Karpas-422 (cell line): ENCODE results near the gene DGKE. TPM values are rescaled to one million over a fixed set of nuclear protein-coding genes. Genes with fewer than 3 reads are reported as not detected.

Experiments used
- DNase-seq: peaks from one replicate; pipeline ENCODE4 v3.0.0-alpha.2; 2015
- H2AFZ ChIP-seq: fragments of 200-600 bp; sonication (generic); 2 replicates; pipeline ENCODE4 v1.6.1; 2014; ENCODE audit warnings: antibody characterized with exemption, low read length, mixed read lengths
- H3K27ac ChIP-seq: fragments of 200-600 bp; sonication (generic); 2 replicates; pipeline ENCODE4 v1.5.1; 2014; ENCODE audit warnings: mild to moderate bottlenecking, low read length, moderate library complexity
- H3K27me3 ChIP-seq: fragments of 200-600 bp; sonication (generic); 2 replicates; pipeline ENCODE4 v1.6.1; 2014; ENCODE audit warnings: low read length, mixed read lengths
- H3K36me3 ChIP-seq: fragments of 200-600 bp; sonication (generic); 2 replicates; pipeline ENCODE4 v1.6.1; 2014; ENCODE audit warnings: low read length, mixed read lengths; ENCODE audit not compliant: insufficient read depth
- H3K4me1 ChIP-seq: fragments of 200-600 bp; sonication (generic); 2 replicates; pipeline ENCODE4 v1.6.1; 2014; ENCODE audit warnings: mild to moderate bottlenecking, low read length, mixed read lengths
- H3K4me2 ChIP-seq: fragments of 200-600 bp; sonication (generic); 2 replicates; pipeline ENCODE4 v1.6.1; 2014; ENCODE audit warnings: low read length, low read depth, mild to moderate bottlenecking; ENCODE audit not compliant: poor library complexity, severe bottlenecking
- H3K4me3 ChIP-seq: fragments of 200-600 bp; sonication (generic); 2 replicates; pipeline ENCODE4 v1.5.1; 2014; ENCODE audit warnings: mild to moderate bottlenecking, antibody characterized with exemption, low read length, mixed read lengths
- H3K79me2 ChIP-seq: fragments of 200-600 bp; sonication (generic); 2 replicates; pipeline ENCODE4 v1.6.1; 2014; ENCODE audit warnings: mild to moderate bottlenecking, low read length, mixed read lengths
- H3K9ac ChIP-seq: fragments of 200-600 bp; sonication (generic); 2 replicates; pipeline ENCODE4 v1.6.0; 2014; ENCODE audit warnings: low read length
- H3K9me2 ChIP-seq: fragments of 200-600 bp; sonication (generic), shearing (Covaris generic); replicated peaks from 2 replicates; pipeline ENCODE4 v1.6.0; 2014; ENCODE audit warnings: mild to moderate bottlenecking, low read length, moderate library complexity; ENCODE audit not compliant: insufficient read depth
- H3K9me3 ChIP-seq: fragments of 300-700, 200-600 bp; sonication (generic); 2 replicates; pipeline ENCODE4 v1.6.1; 2014; ENCODE audit warnings: low read length, mixed read lengths
- H4K20me1 ChIP-seq: fragments of 200-600 bp; sonication (generic); 2 replicates; pipeline ENCODE4 v1.6.1; 2014; ENCODE audit warnings: mild to moderate bottlenecking, antibody characterized with exemption, low read length, low read depth; ENCODE audit not compliant: insufficient read depth
- total RNA-seq: library from RNA; depleted of rRNA; stranded (reverse); fragments of >200 nt; shearing (Covaris generic); gene quantifications from 2 replicates; pipeline ENCODE4 v1.2.3, GENCODE V29; 2014; ENCODE audit warnings: low replicate concordance

DGKE gene
- total RNA-seq, 1 experiment from 2014 or later = 0.30 TPM

GRCh38 chr17:56910509-56911235 is 76.7 kb downstream of the DGKE start:
- no peaks in the 10 kb centered on the region for H3K9me2 ChIP-seq
- H3K27ac ChIP-seq = no peak overlapping the region
- 0 out of 2 replicates have a peak overlapping the region, but pooled peaks have one; percentile 16 for H3K9ac ChIP-seq
- peaks cover 80% of the 10 kb centered on the region for H3K4me1 ChIP-seq
- no peaks in the 10 kb centered on the region for H3K9me3 ChIP-seq
- no peak overlapping the region for H3K4me3 ChIP-seq
- H3K4me2 ChIP-seq = peak overlapping the region; percentile 22
- peaks cover 8% of the 10 kb centered on the region; the same call in 1 of the 2 replicates for H4K20me1 ChIP-seq
- H3K36me3 ChIP-seq = peaks cover 17% of the 10 kb centered on the region
- no peak for DNase-seq
- H3K27me3 ChIP-seq = no peaks in the 10 kb centered on the region
- peaks cover 51% of the 10 kb centered on the region for H3K79me2 ChIP-seq
- H2AFZ ChIP-seq = no peak overlapping the region

GRCh38 chr17:56912105-56912999 is 78.4 kb downstream of the DGKE start:
- H3K79me2 ChIP-seq = peaks cover 44% of the 10 kb centered on the region
- peaks cover 8% of the 10 kb centered on the region; the same call in 1 of the 2 replicates for H4K20me1 ChIP-seq
- H3K4me3 ChIP-seq = peak overlapping the region; percentile 95

GRCh38 chr17:56913000-56913311 is 79.0 kb downstream of the DGKE start:
- Histone ChIP-seq H3K27me3 (no peaks in the 10 kb centered on the region; the same call in 1 of the 2 replicates), H4K20me1 (0 out of 2 replicates have a peak, but pooled peaks cover 3% of the 10 kb centered on the region), H2AFZ (peak overlapping the region; percentile 83; the same call in 1 of the 2 replicates), H3K9me2 (no peaks in the 10 kb centered on the region), H3K79me2 (peaks cover 40% of the 10 kb centered on the region), H3K4me3 (peak overlapping the region; percentile 95), H3K27ac (peak overlapping the region; percentile 56), H3K4me1 (peaks cover 69% of the 10 kb centered on the region), H3K9ac (peak overlapping the region; percentile 83), H3K36me3 (0 out of 2 replicates have a peak, but pooled peaks cover 2% of the 10 kb centered on the region), H3K4me2 (peak overlapping the region; percentile 90), H3K9me3 (peaks cover 9% of the 10 kb centered on the region)
- no peak for DNase-seq

More at GRCh38 chr17:56912105-56912999, 78.4 kb downstream of the DGKE start:
- peak; percentile 48 for DNase-seq
- Histone ChIP-seq H3K36me3 (peaks cover 8% of the 10 kb centered on the region), H3K9ac (peak overlapping the region; percentile 83), H3K27me3 (no peaks in the 10 kb centered on the region; the same call in 1 of the 2 replicates), H3K9me2 (no peaks in the 10 kb centered on the region), H2AFZ (no peak overlapping the region), H3K4me2 (peak overlapping the region; percentile 90), H3K9me3 (peaks cover 3% of the 10 kb centered on the region), H3K4me1 (peaks cover 75% of the 10 kb centered on the region), H3K27ac (peak overlapping the region; percentile 56; the same call in 1 of the 2 replicates)

- Histone ChIP-seq H3K9ac (peak overlapping the region; percentile 83), H3K4me2 (peak overlapping the region; percentile 90), H3K27ac (peak overlapping the region; percentile 56), H3K9me2 (no peaks in the 10 kb centered on the region), H3K79me2 (peaks cover 40% of the 10 kb centered on the region), H2AFZ (peak overlapping the region; percentile 83; the same call in 1 of the 2 replicates), H4K20me1 (0 out of 2 replicates have a peak, but pooled peaks cover 3% of the 10 kb centered on the region), H3K4me1 (peaks cover 65% of the 10 kb centered on the region), H3K9me3 (peaks cover 10% of the 10 kb centered on the region), H3K27me3 (no peaks in the 10 kb centered on the region; the same call in 1 of the 2 replicates), H3K4me3 (peak overlapping the region; percentile 95), H3K36me3 (0 out of 2 replicates have a peak, but pooled peaks cover 2% of the 10 kb centered on the region)
- peak; percentile 47 for DNase-seq
These were observed 79.5 kb downstream of the DGKE start for GRCh38 chr17:56913353-56913866.

GRCh38 chr17:56913867-56914580 is 80.1 kb downstream of the DGKE start, which contains the start of gene TRIM25:
Gene TRIM25, minus strand, starts transcription at chr17:56914049. Its CDS starts 61 bp downstream, at chr17:56913988.
- Histone ChIP-seq H3K9ac (peak within 1 kb of the TSS; percentile 83), H3K79me2 (peaks cover 40% of the 10 kb centered on the region), H3K36me3 (0 out of 2 replicates have a peak, but pooled peaks cover 2% of the 10 kb centered on the region), H3K9me3 (peaks cover 10% of the 10 kb centered on the region), H3K4me1 (peaks cover 59% of the 10 kb centered on the region), H3K9me2 (no peaks in the 10 kb centered on the region), H3K4me3 (peak within 1 kb of the TSS; percentile 95), H3K4me2 (peak within 1 kb of the TSS; percentile 90), H2AFZ (peak within 1 kb of the TSS; percentile 83), H3K27ac (peak within 1 kb of the TSS; percentile 56), H4K20me1 (0 out of 2 replicates have a peak, but pooled peaks cover under 1% of the 10 kb centered on the region), H3K27me3 (no peaks in the 10 kb centered on the region; the same call in 1 of the 2 replicates)
- peak; percentile 95 for DNase-seq

GRCh38 chr17:56914581-56915273 is 80.8 kb downstream of the DGKE start:
- H3K79me2 ChIP-seq = peaks cover 38% of the 10 kb centered on the region
- H3K27ac ChIP-seq = peak overlapping the region; percentile 34; the same call in 1 of the 2 replicates
- peak overlapping the region; percentile 80 for H2AFZ ChIP-seq
- peak; percentile 50 for DNase-seq
- H3K4me1 ChIP-seq = peaks cover 52% of the 10 kb centered on the region
- peaks cover 10% of the 10 kb centered on the region for H3K9me3 ChIP-seq
- peak overlapping the region; percentile 83 for H3K9ac ChIP-seq
- no peaks in the 10 kb centered on the region for H3K9me2 ChIP-seq
- peak overlapping the region; percentile 90 for H3K4me2 ChIP-seq
- H4K20me1 ChIP-seq = no peaks in the 10 kb centered on the region
- H3K27me3 ChIP-seq = no peaks in the 10 kb centered on the region; the same call in 1 of the 2 replicates
- H3K4me3 ChIP-seq = peak overlapping the region; percentile 95
- 0 out of 2 replicates have a peak, but pooled peaks cover 2% of the 10 kb centered on the region for H3K36me3 ChIP-seq
